Stimulated activated CD4-positive, alpha-beta T cell treated with anti-CD3 and anti-CD28 coated beads, Interleukin-12 subunit alpha, Interleukin-12 subunit beta, amount 100 ng/mL, for 4 hours (primary cell): ENCODE measurements around the gene ME3.
"Not testable (repeated sequence)": the region's sequence is repeated elsewhere in the genome, so short reads cannot be mapped to it uniquely, and the experiment has no call there.

ENCODE experiments used
- DNase-seq: peaks from one replicate; pipeline ENCODE4 v3.0.0-alpha.2; 2020

Gene ME3

GRCh38 chr11:86551288-86552092 is 120.9 kb downstream of the ME3 start:
- DNase-seq = no peak

GRCh38 chr11:86550757-86551156 is 121.7 kb downstream of the ME3 start:
- no peak for DNase-seq

GRCh38 chr11:86548271-86548917 is 124.0 kb downstream of the ME3 start:
- no peak for DNase-seq

GRCh38 chr11:86547727-86548126 is 124.7 kb downstream of the ME3 start:
- no peak for DNase-seq

- not testable (repeated sequence) for DNase-seq
Measured at GRCh38 chr11:86541299-86541698, 131.1 kb downstream of the ME3 start.

GRCh38 chr11:86538223-86538548 is 134.2 kb downstream of the ME3 start:
- DNase-seq = no peak

- DNase-seq = no peak
Measured at GRCh38 chr11:86537541-86538222, 134.7 kb downstream of the ME3 start.

- DNase-seq = no peak
Measured at GRCh38 chr11:86535773-86536172, 136.6 kb downstream of the ME3 start.

GRCh38 chr11:86524620-86525352 is 147.6 kb downstream of the ME3 start:
- no peak for DNase-seq

- no peak for DNase-seq
Measured at GRCh38 chr11:86523738-86524619, 148.4 kb downstream of the ME3 start.

- not testable (repeated sequence) for DNase-seq
Measured at GRCh38 chr11:86522512-86522911, 149.9 kb downstream of the ME3 start.

GRCh38 chr11:86519064-86519911 is 153.1 kb downstream of the ME3 start:
- DNase-seq = no peak

GRCh38 chr11:86518211-86518610 is 154.2 kb downstream of the ME3 start:
- no peak for DNase-seq

- no peak for DNase-seq
Measured at GRCh38 chr11:86517557-86517956, 154.9 kb downstream of the ME3 start.

- no peak for DNase-seq
Measured at GRCh38 chr11:86515297-86516094, 156.9 kb downstream of the ME3 start.

- DNase-seq = no peak
Measured at GRCh38 chr11:86514453-86514852, 158.0 kb downstream of the ME3 start.

GRCh38 chr11:86513746-86514373 is 158.6 kb downstream of the ME3 start:
- DNase-seq = no peak

- no peak for DNase-seq
Measured at GRCh38 chr11:86513138-86513537, 159.3 kb downstream of the ME3 start.

- no peak for DNase-seq
Measured at GRCh38 chr11:86511086-86511551, 161.3 kb downstream of the ME3 start.

- no peak for DNase-seq
Measured at GRCh38 chr11:86510674-86511073, 161.7 kb downstream of the ME3 start.
